Kidney capillary endothelial cell (primary cell): ENCODE measurements around the gene ATXN7L3.
"Not testable (repeated sequence)": the region's sequence is repeated elsewhere in the genome, so short reads cannot be mapped to it uniquely, and the experiment has no call there.

Source experiments
- DNase-seq: peaks from one replicate; pipeline ENCODE4 v3.0.0-alpha.2; 2018; ENCODE audit warnings: low spot score

ATXN7L3 gene

DNA sequence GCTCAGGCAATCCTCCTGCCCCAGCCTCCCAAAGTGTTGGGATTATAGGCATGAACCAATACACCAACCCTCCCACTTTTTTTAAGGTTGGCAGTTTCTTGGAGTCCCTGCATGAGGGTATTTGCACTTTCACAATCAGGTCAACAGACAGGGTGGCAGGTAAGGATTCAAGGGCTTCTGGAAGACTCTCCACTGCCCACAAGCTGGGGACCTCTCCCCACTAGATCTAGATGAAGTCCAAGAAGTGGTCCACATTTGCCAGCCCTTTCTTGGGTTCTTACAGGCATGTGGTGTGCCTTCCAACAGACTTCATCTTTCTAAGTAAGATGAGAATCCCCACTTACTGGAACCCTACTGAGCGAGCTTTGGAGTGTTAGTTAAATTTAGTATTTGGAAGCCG, 25.3 kb downstream of the ATXN7L3 start:
- DNase-seq: no peak

DNA sequence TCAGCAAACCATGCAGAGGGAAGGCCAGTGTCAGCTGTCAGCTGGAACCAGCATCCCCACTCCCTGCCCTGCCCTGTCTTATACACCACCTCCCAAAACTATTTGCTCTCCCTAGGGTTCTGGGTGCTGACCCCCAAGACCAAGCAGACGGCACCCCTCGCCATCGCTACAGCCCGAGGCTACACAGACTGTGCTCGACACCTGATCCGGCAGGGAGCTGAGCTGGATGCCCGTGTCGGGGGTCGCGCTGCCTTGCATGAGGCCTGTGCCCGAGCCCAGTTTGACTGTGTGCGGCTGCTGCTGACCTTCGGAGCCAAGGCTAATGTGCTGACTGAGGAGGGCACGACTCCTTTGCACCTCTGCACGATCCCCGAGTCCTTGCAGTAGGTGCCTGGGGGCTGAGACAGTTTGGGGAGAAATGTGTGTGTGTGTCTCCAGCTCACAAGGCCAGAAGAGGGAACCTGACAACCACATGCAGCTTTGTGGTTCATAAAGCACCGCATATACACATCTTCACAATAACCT, 27.7 kb downstream of the ATXN7L3 start:
- DNase-seq: no peak

DNA sequence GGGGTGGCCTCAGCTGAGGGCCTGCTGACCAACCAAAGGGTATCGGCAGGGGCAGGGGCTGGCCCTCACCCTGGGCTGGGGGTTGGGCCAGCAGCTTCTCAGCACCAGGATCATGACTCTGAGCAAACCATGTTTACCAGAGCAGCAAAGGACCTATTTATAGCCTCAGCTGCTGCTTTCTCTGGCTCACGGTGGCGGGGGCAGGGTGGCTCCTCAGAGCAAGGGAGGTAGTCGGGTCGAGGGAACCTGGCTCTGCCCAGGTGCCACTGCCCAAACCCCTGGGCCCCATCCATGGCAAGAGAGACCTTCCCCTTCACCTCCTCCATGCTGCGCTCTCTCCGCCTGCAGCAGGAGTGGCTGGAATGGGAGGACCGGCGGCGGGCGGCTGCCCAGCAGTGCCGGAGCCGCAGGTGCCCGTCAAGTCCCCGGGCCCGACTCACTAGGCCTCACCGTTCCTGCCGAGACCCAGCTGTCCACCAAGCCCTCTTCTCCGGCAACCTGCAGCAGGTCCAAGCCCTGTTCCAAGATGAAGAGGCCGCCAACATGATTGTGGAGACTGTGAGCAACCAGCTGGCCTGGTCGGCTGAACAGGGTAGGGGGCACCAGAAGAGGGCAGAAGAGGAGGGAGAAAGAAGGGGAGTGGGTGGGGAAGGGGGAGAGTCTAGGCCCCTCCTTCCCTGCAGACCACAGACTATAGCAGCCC, 29.0 kb downstream of the ATXN7L3 start, which contains the start of gene ASB16:
ASB16 (plus strand) TSS at position 206 of the 703 bp plus-strand sequence; CDS start at position 292, 86 bp downstream.
- DNase-seq: no peak

DNA sequence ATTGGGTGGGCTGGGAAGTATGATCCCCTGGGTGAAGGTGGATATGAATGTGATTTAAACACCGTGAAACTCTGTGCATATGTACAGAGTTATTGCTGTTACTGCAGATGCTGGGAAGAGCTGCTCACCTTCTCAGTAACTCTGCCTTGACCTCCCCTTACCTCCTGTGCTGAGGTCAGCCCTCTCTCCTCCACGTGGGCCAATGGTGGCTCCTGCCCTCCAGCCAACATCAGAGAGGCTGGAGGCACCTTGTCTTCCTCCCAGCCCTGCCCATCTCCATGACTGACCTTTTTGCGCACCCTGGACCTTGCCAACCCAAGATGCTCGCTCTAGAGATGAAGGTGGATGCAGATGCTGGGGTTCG, 29.6 kb downstream of the ATXN7L3 start:
- no peak for DNase-seq

DNA sequence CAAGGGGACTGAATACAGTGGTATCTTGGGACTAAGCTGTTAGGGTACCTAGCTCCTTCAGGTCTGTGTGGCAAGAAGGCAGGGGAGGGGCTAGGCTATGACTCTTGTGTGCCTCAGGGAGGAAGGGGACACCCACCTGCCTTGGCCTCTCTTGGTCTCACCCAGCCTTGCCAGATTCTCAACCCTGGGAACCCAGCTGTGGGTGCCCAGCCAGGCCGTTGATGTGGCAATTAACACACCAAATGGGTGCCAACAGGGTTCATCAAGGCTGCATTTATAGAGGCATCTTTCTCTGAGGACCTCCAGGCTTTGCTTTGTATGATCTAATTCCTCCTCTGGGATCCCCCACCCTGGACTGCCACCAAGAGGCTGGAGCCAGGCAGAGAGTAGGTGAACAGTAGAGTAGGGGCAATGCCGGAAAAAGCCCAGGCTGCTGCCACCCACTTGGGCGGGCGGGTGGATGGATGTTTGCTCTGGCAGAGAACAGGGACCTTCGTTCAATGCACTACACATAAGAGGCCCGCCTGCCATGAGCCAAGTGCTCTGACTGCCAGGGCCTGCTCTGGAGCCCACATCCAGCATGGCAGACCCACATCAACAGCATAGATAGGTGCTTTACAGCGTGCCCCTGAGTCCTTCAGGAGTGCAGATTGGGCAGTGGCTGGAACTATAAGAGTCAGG, 32.4 kb downstream of the ATXN7L3 start:
- DNase-seq: no peak

DNA sequence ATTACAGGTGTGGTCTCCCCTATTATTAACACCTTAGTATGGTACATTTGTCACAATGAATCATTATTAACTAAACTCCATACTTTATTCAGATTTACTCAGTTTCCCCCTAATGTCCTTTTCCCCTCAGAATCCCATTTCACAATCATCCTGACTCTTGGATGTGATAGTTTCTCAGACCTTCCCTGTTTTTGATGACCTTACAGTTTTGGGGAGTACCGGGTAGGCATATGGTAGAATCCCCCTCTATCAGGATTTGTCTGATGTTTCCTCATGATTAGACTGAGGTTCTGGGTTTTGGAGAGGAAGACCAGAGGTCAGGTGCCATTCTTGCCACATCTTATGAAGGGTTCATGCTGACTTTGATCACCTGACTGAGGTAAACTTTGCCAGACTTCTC, 35.2 kb downstream of the ATXN7L3 start:
- DNase-seq: no peak

DNA sequence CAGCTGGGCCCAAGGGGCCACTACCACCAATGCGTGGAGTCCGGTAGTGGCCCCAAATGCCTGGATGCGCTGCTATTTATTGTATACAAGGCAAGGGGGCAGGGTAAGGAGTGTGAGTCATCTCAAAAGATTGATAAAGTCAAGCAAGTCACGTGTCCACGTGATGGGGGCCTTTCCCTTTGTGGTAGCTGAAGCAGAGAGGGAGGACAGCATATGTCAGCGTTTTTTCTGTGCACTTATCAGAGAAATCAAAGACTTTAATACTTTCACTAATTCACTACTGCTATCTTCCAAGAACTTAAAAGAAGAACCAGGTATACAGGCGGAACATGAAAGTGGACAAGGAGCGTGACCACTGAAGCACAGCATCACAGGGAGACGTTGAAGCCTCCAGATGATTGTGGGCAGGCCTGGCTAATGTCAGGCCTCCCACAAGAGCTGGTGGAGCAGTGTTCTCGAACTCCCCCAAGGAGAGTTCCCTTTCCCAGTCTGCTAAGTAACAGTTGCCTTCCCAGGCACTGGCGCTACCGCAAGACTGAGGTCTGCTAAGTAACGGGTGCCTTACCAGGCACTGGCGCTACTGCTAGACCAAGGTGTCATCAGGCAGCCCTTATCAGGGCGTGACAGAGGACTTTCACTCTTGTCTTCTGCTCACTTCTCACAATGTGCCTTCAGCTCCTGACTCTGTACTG, 40.0 kb downstream of the ATXN7L3 start:
- DNase-seq: no peak

DNA sequence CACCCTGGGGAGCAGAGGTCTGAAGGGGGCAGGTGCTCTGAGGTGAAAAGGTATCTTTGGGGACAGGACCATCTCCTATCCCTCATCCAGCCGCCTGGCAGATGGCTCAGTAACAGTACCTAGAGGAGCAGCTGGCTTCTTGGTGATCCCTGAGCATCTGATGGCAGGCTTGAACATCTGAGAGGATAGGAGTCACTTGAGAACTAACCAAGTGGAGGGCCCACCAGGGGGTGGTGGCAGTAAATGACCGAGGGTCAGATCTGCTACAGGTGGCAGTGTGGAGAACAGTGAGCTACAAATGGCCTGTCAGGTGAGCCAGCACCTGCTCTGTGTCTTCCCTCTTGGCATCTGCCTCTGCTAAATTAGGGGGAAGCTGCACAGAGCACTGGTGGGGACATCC, 44.2 kb downstream of the ATXN7L3 start:
- no peak for DNase-seq

DNA sequence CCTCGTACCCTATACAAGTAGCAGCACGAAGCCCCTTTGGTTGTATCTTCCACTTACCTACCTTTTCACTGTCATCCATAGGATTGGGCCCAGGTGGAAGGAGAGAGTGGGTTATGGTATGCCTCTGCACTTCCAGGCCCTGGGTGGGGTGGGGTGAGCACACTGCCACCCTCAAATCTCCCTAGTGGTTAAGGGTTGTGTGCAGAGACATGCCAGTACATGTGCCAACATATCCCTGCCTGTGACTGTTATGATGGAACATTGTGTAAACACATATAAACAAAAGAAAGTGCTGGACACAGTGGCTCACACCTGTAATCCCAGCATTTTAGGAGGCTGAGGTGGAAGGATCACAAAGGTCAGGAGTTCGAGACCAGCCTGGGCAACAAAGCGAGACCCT, 46.8 kb downstream of the ATXN7L3 start:
- no peak for DNase-seq

DNA sequence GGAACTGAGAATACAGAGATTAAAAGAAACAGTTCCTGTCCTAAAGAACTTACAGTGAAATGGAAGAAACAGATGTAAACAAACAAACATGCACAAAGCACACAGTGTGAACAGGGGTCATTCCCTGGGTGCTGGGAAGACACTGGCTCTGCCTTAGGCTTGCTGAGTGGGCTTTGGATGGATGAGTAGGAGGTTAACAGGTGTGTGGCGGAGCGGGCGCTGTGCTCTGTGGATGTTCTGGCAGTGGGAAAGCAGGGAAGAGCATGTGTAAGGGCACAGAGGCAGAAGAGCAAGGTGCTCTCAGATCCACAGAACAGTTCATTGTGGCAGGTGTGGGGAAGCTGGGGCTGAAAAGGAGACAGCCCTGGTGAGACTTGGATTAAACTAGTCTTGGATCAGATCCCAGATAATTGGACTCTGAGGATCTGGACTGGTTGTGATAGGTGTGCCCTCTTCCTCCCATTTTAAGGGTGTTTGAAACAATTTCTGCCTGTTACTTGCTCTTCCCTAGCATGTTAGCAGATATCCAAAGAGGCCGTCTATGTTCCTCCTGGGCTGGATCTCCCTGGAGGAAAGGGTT, 49.8 kb downstream of the ATXN7L3 start:
- no peak for DNase-seq

DNA sequence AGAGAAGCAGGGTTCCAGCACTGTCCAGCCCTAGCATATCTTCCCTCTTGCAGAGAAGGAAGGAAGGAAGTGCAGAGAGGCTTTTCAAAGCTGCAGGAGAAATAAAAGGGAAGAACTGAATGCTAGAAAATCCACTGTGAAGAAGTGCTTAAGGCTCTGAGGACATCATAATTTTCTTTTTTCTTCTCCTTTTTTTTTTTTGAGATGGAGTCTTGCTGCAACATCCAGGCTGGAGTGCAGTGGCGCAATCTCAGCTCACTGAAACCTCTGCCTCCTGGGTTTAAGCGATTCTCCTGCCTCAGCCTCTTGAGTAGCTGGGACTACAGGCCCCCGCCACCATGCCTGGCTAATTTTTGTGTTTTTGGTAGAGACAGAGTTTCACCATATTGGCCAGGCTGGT, 50.6 kb downstream of the ATXN7L3 start:
- not testable (repeated sequence) for DNase-seq

DNA sequence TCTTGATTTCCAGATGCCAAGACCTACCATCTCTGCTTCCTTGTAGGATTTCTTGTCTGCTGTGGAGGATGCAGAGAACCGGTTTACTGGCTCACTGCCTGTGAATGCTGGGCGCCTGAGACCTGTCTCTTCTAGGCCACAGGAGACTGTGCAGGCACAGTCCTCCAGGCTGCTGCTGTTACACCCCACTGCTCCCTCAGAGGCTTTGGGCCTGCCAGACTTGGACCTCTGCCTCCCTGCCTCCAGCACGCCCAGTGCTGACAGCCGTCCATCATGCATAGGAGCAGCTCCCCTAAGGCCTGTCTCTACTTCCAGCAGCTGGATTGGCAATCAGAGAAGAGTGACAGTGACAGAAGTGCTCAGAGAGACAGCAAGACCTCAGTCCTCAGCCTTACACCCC, 51.9 kb downstream of the ATXN7L3 start:
- DNase-seq: no peak

DNA sequence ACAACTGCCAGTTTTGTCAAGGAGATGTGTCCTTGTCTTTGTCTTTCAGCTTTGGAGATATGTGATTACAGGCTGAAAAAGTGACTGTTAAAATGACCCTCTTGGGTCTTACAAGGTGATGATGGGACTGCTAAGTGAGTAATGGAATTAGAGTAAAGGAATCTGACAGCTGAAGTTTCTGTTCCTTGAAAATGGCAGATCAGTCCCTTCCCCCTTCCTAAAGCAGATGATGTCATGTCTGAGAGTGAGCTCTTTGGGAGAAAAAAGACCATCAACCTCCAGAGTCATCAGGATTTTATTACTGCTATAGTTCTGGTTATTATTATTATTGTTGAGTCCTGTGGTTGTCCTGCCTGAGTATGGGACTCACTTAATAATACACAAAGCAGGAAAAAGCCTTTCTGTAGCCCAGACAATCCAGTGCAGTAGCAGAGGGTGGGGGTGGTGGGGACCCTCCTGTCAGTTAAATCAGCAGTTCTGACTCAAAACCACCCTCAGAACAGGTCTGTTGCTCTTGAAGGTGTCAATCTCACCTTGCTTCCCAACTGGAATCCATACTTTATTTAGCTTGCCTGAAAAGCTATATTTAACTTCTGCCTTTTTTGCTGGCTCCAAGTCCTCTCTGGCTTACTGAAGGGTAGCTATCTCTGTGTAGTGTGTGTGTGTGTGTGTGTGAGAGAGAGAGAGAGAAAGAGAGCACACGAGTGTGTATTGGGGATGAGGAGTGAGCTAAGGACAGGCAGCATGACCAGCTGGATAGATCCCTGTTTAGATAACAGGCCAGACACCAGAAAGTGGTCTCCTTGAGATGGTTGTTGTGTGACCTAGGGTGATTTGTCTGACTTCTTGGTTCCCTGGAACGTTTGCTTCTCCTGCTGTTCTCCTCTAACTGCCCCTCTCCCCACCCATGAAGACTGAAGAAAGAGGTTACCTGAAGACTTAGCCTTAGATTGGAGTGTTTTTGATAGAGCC, 53.0 kb downstream of the ATXN7L3 start:
- DNase-seq: no peak

DNA sequence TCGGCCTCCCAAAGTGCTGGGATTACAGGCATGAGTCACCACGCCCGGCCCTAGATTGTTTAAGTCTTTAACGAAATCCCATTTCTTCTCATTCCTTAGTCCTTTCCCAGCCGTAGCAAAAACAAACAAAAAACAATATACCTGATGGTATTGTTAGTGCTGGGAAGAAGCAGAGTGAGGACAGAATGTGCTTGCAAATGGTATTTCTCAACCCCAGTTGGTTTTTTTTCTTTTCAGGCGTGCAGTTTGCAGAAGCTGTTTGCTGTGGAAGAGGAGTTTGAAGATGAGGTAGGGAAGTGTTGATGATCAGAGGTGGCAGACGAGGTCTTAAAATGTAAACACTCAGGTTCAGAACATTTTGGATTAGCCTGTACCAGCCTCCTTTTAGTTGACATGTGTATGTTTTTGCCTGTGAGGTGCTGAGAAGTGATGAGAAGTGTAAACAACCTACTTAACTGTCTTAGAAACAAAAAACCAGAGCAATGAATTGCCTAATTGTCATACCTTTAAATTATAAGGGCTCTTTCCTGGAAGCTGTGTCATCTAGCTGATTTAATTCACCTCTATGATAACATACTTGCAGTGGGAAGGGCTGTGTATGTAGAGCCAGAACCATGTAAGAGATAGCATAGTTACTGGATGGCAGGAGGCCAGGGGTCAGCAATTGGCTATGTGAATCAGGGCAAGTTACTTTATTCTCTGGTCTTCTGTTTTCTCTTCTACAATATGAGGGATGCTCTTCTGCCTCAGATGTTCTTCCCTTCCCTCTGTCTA, 54.5 kb downstream of the ATXN7L3 start:
- DNase-seq: no peak

DNA sequence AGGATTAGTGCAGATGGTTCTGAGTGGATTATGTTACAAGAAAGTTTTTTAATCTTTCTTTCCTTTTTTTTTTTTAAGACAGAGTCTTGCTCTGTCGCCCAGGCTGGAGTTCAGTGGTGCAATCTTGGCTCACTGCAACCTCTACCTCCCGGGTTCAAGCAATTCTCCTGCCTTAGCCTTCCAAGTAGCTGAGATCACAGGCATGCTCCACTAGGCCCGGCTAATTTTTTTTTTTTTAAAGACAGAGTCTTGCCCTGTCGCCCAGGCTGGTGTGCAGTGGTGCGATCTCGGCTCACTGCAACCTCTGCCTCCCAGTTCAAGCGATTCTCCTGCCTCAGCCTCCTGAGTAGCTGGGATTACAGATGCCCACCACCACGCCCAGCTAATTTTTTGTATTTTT, 55.8 kb downstream of the ATXN7L3 start:
- DNase-seq: not testable (repeated sequence)
